Upper lobe of left lung (tissue), 4 donors: ENCODE data around the gene PARD3B.

ENCODE experiments used
- EP300 ChIP-seq, 4 donors: sonication (generic); formaldehyde crosslinking; IDR thresholded peaks; one replicate each; pipeline ENCODE4 v1.5.1; 2017; ENCODE audit warnings: antibody characterized with exemption in 4 of 4, control low read depth in 2 of 4
- POLR2A ChIP-seq, 4 donors: fragments of 450-650 bp; IDR thresholded peaks; one replicate each; pipeline ENCODE4 v1.5.1; 2016 to 2017; ENCODE audit warnings: antibody characterized with exemption in 4 of 4, mild to moderate bottlenecking in 2 of 4
- TF ChIP-seq, protein P1 (sequence below), 6 experiments: fragments of 450-650 bp in 4 of 6; fragments of 200-600 bp in 2 of 6; sonication (generic) in 2 of 6; IDR thresholded peaks; one replicate each; pipeline ENCODE4 v1.5.1; 2016 to 2019; ENCODE audit warnings: antibody characterized with exemption in 6 of 6

DNA sequence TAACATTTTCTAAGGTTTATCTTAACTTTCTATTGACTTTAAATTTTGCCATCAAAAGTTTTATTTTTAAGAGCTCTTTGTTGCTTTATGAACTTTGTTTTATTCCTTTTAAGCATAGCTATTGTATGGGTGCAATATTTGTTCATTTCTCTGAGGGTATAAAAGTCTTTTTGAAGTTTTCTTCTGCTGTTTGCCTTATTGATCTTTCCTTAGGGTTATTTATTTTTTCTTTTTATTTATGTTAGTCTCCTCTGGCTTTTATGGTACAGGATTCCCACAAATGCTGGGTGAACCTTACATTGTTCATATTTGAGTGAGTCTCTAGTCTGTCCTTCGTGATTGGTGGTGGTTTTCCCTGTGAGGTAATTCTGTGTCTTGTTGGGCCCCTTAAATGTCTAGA, 68.4 kb downstream of the PARD3B start:
- TF ChIP-seq POLR2A (IDR thresholded peaks at IDR 0.05) (no peak), EP300 (IDR thresholded peaks at IDR 0.05) (no peak)
- TF ChIP-seq, protein P1, sequence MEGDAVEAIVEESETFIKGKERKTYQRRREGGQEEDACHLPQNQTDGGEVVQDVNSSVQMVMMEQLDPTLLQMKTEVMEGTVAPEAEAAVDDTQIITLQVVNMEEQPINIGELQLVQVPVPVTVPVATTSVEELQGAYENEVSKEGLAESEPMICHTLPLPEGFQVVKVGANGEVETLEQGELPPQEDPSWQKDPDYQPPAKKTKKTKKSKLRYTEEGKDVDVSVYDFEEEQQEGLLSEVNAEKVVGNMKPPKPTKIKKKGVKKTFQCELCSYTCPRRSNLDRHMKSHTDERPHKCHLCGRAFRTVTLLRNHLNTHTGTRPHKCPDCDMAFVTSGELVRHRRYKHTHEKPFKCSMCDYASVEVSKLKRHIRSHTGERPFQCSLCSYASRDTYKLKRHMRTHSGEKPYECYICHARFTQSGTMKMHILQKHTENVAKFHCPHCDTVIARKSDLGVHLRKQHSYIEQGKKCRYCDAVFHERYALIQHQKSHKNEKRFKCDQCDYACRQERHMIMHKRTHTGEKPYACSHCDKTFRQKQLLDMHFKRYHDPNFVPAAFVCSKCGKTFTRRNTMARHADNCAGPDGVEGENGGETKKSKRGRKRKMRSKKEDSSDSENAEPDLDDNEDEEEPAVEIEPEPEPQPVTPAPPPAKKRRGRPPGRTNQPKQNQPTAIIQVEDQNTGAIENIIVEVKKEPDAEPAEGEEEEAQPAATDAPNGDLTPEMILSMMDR (IDR thresholded peaks at IDR 0.05) = no peak
